NCI-H1105 (cell line): ENCODE measurements around the gene ZNF487.
"Not testable (repeated sequence)": the region's sequence is repeated elsewhere in the genome, so short reads cannot be mapped to it uniquely, and the experiment has no call there.

ENCODE experiments used
- DNase-seq: peaks from one replicate; lab custom pipeline; 2025; lab: John Stamatoyannopoulos, UW

ZNF487 gene

GRCh38 chr10:43436291-43437140 lies at the start of gene ZNF487:
Gene ZNF487, plus strand, starts transcription at chr10:43437111. Its CDS starts 38,703 bp downstream, at chr10:43475814.
- peak; percentile 34 for DNase-seq

- no peak for DNase-seq
Observed at GRCh38 chr10:43387678-43388032, 49.3 kb upstream of the ZNF487 start.

- DNase-seq = no peak
Observed at GRCh38 chr10:43389867-43390266, 47.0 kb upstream of the ZNF487 start.

GRCh38 chr10:43390333-43390732 lies 46.6 kb upstream of the ZNF487 start:
- DNase-seq = no peak

- DNase-seq = no peak
Observed at GRCh38 chr10:43390759-43391158, 46.2 kb upstream of the ZNF487 start.

GRCh38 chr10:43391496-43391895 lies 45.4 kb upstream of the ZNF487 start:
- DNase-seq = no peak

- DNase-seq = no peak
Observed at GRCh38 chr10:43392748-43393147, 44.2 kb upstream of the ZNF487 start.

GRCh38 chr10:43393186-43393585 lies 43.7 kb upstream of the ZNF487 start:
- DNase-seq = not testable (repeated sequence)

GRCh38 chr10:43393606-43394360 lies 43.1 kb upstream of the ZNF487 start:
- no peak for DNase-seq

- DNase-seq = no peak
Observed at GRCh38 chr10:43394868-43395267, 42.0 kb upstream of the ZNF487 start.

- DNase-seq = no peak
Observed at GRCh38 chr10:43395571-43396060, 41.3 kb upstream of the ZNF487 start.

GRCh38 chr10:43396061-43396927 lies 40.6 kb upstream of the ZNF487 start:
- DNase-seq = peak; percentile 55

GRCh38 chr10:43396928-43397624 lies 39.8 kb upstream of the ZNF487 start:
- peak; percentile 74 for DNase-seq

GRCh38 chr10:43398939-43399319 lies 38.0 kb upstream of the ZNF487 start:
- DNase-seq = no peak

- DNase-seq = no peak
Observed at GRCh38 chr10:43399320-43400310, 37.3 kb upstream of the ZNF487 start.

GRCh38 chr10:43401627-43402026 lies 35.3 kb upstream of the ZNF487 start:
- no peak for DNase-seq

GRCh38 chr10:43402176-43402575 lies 34.7 kb upstream of the ZNF487 start:
- no peak for DNase-seq

- no peak for DNase-seq
Observed at GRCh38 chr10:43402880-43403452, 33.9 kb upstream of the ZNF487 start.

GRCh38 chr10:43403911-43404703 lies 32.8 kb upstream of the ZNF487 start:
- DNase-seq = no peak
